ENCODE data around the gene TULP1.
"Not testable (repeated sequence)": the region's sequence is repeated elsewhere in the genome, so short reads cannot be mapped to it uniquely, and the experiment has no call there.

TULP1 gene

DNA sequence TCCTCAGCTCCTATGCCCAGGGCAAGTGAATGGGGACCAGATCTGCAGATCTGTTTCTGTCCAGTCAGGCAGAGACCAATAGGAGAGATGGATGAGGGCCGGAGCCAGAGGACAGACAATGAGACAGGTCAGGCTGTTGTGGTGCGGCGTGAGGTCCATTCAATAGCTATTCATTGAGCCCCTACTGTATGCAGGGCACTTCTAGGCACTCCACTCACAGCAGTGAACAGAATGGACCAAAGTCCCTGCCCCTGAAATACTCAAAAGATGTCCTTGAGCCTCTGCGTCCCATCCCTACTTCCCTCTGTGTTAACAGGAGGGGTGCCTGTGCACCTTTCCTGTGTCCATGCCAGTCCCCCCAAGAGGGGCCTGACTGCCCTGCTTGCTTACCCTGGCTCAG is 8.5 kb upstream of the TULP1 start:
- no peak for TF ChIP-seq CTCF (IDR thresholded peaks at IDR 0.05)
- H3K4me1 Mint-ChIP-seq, result no peaks in the 10 kb centered on the region
- H3K9me3 Mint-ChIP-seq, result no peaks in the 10 kb centered on the region
- no peaks in the 10 kb centered on the region for H3K36me3 Mint-ChIP-seq (ENCODE audit: low read depth)
- no peak overlapping the region for H3K4me3 Mint-ChIP-seq
- H3K27ac Mint-ChIP-seq, result no peak overlapping the region
- peaks cover 18% of the 10 kb centered on the region for H3K27me3 Mint-ChIP-seq (ENCODE audit: low read depth, poor library complexity)
- no peak for DNase-seq

DNA sequence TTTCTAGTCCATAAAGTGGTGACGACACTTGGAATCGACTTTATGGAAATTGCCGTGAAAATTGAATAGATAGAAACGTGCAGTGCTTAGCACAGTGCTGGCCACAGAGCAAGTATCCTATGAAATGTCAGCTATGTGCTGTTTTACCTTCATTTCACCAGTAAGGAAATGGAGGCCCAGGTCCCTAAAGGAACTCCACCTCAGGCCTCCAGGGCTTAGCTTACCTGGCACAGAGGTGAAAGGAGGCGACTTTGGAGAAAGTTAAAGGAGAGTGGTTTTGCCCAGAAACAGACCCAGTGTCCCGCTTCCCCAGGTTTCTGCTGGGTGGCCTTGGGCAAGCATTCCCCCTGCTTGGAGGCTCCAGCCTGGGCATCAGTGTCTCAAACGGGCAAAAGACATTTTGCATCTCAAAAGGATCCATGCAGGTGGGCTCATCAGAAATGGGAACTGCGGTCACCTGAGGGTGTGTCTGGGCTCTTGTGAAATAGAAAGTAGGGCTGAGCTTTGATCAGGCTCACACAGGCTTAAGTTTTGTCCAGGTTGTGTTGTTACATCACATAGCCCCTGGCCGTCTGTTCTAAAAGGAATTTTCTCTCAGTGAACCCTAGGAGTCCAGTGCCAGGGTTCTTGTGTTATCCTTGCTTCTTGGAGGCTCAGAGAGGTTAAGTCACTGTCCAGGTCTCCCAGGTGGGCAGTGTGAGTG is 6.8 kb upstream of the TULP1 start:
- no peak overlapping the region for H3K27ac Mint-ChIP-seq
- peaks cover 5% of the 10 kb centered on the region for H3K4me1 Mint-ChIP-seq
- H3K9me3 Mint-ChIP-seq, result no peaks in the 10 kb centered on the region
- no peak for TF ChIP-seq CTCF (IDR thresholded peaks at IDR 0.05)
- no peak overlapping the region for H3K4me3 Mint-ChIP-seq
- H3K27me3 Mint-ChIP-seq (ENCODE audit: low read depth, poor library complexity), result peaks cover 18% of the 10 kb centered on the region
- DNase-seq, result no peak
- no peaks in the 10 kb centered on the region for H3K36me3 Mint-ChIP-seq (ENCODE audit: low read depth)

GRCh38 chr6:35518566-35519312 is 6.0 kb upstream of the TULP1 start:
- Mint-ChIP-seq H3K4me1 (peaks cover 10% of the 10 kb centered on the region), H3K27me3 (ENCODE audit: low read depth, poor library complexity) (peaks cover 18% of the 10 kb centered on the region), H3K36me3 (ENCODE audit: low read depth) (no peaks in the 10 kb centered on the region), H3K4me3 (no peak overlapping the region), H3K9me3 (no peaks in the 10 kb centered on the region), H3K27ac (no peak overlapping the region)
- TF ChIP-seq CTCF (IDR thresholded peaks at IDR 0.05), result no peak
- no peak for DNase-seq

DNA sequence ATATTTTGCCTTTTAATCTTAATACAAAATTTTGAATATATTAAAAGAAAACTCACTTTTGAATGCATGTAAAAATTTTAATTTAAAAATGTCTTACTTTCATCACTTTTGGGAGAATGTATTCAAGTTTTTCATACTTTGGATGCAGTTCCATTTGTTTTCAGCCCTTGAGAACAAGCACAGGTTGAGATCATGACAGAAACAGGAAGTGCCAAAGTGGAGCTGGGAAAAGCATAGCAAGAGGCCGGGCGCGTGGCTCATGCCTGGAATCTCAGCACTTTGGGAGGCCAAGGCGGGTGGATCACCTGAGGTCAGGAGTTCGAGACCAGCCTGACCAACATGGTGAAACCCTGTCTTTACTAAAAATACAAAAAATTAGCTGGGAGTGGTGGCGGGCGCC is 5.3 kb upstream of the TULP1 start:
- not testable (repeated sequence) for H3K4me3 Mint-ChIP-seq

GRCh38 chr6:35516712-35517111 is 4.0 kb upstream of the TULP1 start:
- Mint-ChIP-seq H3K27me3 (ENCODE audit: low read depth, poor library complexity) (peaks cover 14% of the 10 kb centered on the region), H3K4me3 (no peak overlapping the region), H3K36me3 (ENCODE audit: low read depth) (no peaks in the 10 kb centered on the region), H3K4me1 (peaks cover 15% of the 10 kb centered on the region), H3K9me3 (no peaks in the 10 kb centered on the region), H3K27ac (no peak overlapping the region)
- DNase-seq, result no peak
- no peak for TF ChIP-seq CTCF (IDR thresholded peaks at IDR 0.05)

More for the DNA sequence above, 5.3 kb upstream of the TULP1 start:
- DNase-seq; H3K27ac Mint-ChIP-seq; H3K36me3 Mint-ChIP-seq (ENCODE audit: low read depth); H3K9me3 Mint-ChIP-seq; H3K4me1 Mint-ChIP-seq: not testable (repeated sequence)
- H3K27me3 Mint-ChIP-seq (ENCODE audit: low read depth, poor library complexity), result peaks cover 18% of the 10 kb centered on the region

GRCh38 chr6:35515939-35516338 is 3.2 kb upstream of the TULP1 start:
- H3K27ac Mint-ChIP-seq; DNase-seq; H3K4me3 Mint-ChIP-seq; H3K9me3 Mint-ChIP-seq; H3K36me3 Mint-ChIP-seq (ENCODE audit: low read depth): not testable (repeated sequence)
- peaks cover 15% of the 10 kb centered on the region for H3K27me3 Mint-ChIP-seq (ENCODE audit: low read depth, poor library complexity)
- peaks cover 22% of the 10 kb centered on the region for H3K4me1 Mint-ChIP-seq

- peaks cover 15% of the 10 kb centered on the region for H3K27me3 Mint-ChIP-seq (ENCODE audit: low read depth, poor library complexity)
- no peak overlapping the region for H3K27ac Mint-ChIP-seq
- no peaks in the 10 kb centered on the region for H3K9me3 Mint-ChIP-seq
- no peak for DNase-seq
- TF ChIP-seq CTCF (IDR thresholded peaks at IDR 0.05), result no peak
- H3K4me1 Mint-ChIP-seq, result peaks cover 35% of the 10 kb centered on the region
- H3K36me3 Mint-ChIP-seq (ENCODE audit: low read depth), result no peaks in the 10 kb centered on the region
- no peak overlapping the region for H3K4me3 Mint-ChIP-seq
Measured at GRCh38 chr6:35514587-35514986, 1.9 kb upstream of the TULP1 start.
